ENCODE results near the gene MAPK7.

GRCh38 chr17:19415806-19416775, 37.8 kb downstream of the MAPK7 start:
- TF ChIP-seq CTCF (conservative IDR thresholded peaks at IDR 0.05 in 1 of 2, IDR thresholded peaks at IDR 0.05 in 1 of 2; ENCODE audit: low read depth in 1 of 2, low read length in 2 of 2) = no peak
- TF ChIP-seq EZH2 (IDR thresholded peaks at IDR 0.05; ENCODE audit: low read length, missing control alignments) = no peak

All from fibroblast of lung (primary cell).